Neural cell (in vitro differentiated cells): ENCODE data around the gene LEF1.

Source experiments
- CTCF ChIP-seq: fragments of 450-650 bp; IDR thresholded peaks from 2 replicates; pipeline ENCODE4 v1.5.1; 2014; ENCODE audit warnings: antibody characterized with exemption, mild to moderate bottlenecking, moderate library complexity; ENCODE audit not compliant: poor library complexity, severe bottlenecking
- POLR2AphosphoS5 ChIP-seq: IDR thresholded peaks from 2 replicates; pipeline ENCODE4 v1.6.1; 2012
- RAD21 ChIP-seq: fragments of 450-650 bp; conservative IDR thresholded peaks from 2 replicates; pipeline ENCODE4 v1.6.1; 2014; ENCODE audit warnings: antibody characterized with exemption, mild to moderate bottlenecking, moderate library complexity
- SMC3 ChIP-seq: fragments of 450-650 bp; conservative IDR thresholded peaks from 2 replicates; pipeline ENCODE4 v1.6.1; 2014; ENCODE audit warnings: antibody characterized with exemption, mild to moderate bottlenecking, moderate library complexity; ENCODE audit not compliant: poor library complexity

GRCh38 chr4:108094131-108094530 lies 74.6 kb downstream of the LEF1 start:
- TF ChIP-seq CTCF (no peak), POLR2AphosphoS5 (no peak), SMC3 (no peak), RAD21 (no peak)
